Fibroblast of pulmonary artery (primary cell): Measurements from ENCODE around the gene MARCKSL1.

Experiments used
- DNase-seq: peaks from one replicate; pipeline ENCODE4 v3.0.0-alpha.2; 2010; ENCODE audit warnings: low read depth
- H3K4me3 ChIP-seq: replicated peaks from 2 replicates; pipeline ENCODE4 v1.5.1; 2011; ENCODE audit warnings: low read depth, mild to moderate bottlenecking, control low read depth, low read length, moderate library complexity
- TF ChIP-seq, protein P1 (sequence below): IDR thresholded peaks from 2 replicates; pipeline ENCODE4 v1.5.1; 2011; ENCODE audit warnings: mild to moderate bottlenecking, control low read depth, low read length, inconsistent platforms; ENCODE audit errors: missing control alignments

The MARCKSL1 gene

GRCh38 chr1:32367912-32368635 lies 32.0 kb upstream of the MARCKSL1 start:
- H3K4me3 ChIP-seq = no peak overlapping the region
- no peak for DNase-seq
- TF ChIP-seq, protein P1, sequence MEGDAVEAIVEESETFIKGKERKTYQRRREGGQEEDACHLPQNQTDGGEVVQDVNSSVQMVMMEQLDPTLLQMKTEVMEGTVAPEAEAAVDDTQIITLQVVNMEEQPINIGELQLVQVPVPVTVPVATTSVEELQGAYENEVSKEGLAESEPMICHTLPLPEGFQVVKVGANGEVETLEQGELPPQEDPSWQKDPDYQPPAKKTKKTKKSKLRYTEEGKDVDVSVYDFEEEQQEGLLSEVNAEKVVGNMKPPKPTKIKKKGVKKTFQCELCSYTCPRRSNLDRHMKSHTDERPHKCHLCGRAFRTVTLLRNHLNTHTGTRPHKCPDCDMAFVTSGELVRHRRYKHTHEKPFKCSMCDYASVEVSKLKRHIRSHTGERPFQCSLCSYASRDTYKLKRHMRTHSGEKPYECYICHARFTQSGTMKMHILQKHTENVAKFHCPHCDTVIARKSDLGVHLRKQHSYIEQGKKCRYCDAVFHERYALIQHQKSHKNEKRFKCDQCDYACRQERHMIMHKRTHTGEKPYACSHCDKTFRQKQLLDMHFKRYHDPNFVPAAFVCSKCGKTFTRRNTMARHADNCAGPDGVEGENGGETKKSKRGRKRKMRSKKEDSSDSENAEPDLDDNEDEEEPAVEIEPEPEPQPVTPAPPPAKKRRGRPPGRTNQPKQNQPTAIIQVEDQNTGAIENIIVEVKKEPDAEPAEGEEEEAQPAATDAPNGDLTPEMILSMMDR = no peak

- DNase-seq = no peak
- TF ChIP-seq, protein P1 = no peak
- no peak overlapping the region for H3K4me3 ChIP-seq
Measured at GRCh38 chr1:32365445-32365844, 29.4 kb upstream of the MARCKSL1 start.

- no peak for DNase-seq
- TF ChIP-seq, protein P1 = no peak
- H3K4me3 ChIP-seq = no peak overlapping the region
Measured at GRCh38 chr1:32364836-32365235, 28.8 kb upstream of the MARCKSL1 start.

GRCh38 chr1:32363713-32364112 lies 27.7 kb upstream of the MARCKSL1 start:
- TF ChIP-seq, protein P1 = no peak
- DNase-seq = no peak
- H3K4me3 ChIP-seq = no peak overlapping the region

DNA sequence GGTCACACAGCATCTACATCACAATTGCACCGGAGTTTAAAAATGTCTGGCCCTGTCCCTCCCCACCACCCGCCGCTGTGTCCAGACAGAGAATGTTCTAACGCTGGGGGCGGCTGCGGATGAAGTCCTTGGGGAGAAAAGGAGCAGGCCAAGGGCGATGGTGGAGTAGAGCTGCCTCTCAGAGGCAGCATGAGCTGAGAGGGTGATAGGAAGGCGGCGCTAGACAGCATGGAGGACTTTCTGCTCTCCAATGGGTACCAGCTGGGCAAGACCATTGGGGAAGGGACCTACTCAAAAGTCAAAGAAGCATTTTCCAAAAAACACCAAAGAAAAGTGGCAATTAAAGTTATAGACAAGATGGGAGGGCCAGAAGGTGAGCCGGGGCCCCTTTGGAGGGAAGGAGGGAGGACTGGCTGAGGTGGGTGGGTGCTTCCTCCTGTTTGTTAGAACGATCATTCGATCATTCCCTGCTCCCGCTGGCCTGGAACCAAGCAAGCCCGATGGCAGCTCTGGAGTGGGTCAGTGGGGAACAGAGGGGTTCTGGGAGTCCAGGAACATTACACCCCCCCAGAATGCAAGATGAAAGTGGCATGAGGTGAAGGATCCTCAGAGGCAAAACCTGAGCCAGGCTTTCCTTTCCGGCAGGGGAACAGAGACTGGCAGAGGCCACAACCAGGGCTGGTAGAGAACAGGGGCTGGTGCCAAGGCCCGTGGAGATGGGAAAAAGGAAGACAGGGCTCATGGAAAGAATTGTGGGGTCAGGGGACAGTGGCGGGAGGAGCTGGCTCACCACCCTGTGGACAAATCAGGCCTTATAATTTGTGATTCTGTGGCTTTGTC lies 26.7 kb upstream of the MARCKSL1 start, which contains the start of the genes FAM229A and TSSK3:
FAM229A (minus strand) TSS at position 12 of the 840 bp plus-strand sequence. CDS start 394 bp downstream, outside the sequence.
TSSK3 (plus strand) TSS at position 66 of the 840 bp plus-strand sequence; CDS start at position 229, 163 bp downstream.
- TF ChIP-seq, protein P1 = no peak
- DNase-seq = no peak
- peak within 1 kb of the TSS; percentile 33 for H3K4me3 ChIP-seq

- TF ChIP-seq, protein P1 = peak; percentile 11
- peak; percentile 42 for DNase-seq
- H3K4me3 ChIP-seq = peak overlapping the region; percentile 33
Measured at GRCh38 chr1:32361674-32362473, 25.8 kb upstream of the MARCKSL1 start.
